Measurements from ENCODE around the gene LMF1.
A peak's percentile ranks its signal among the peaks of the same experiment; 100 is the strongest.
"Not testable (repeated sequence)": the region's sequence is repeated elsewhere in the genome, so short reads cannot be mapped to it uniquely, and the experiment has no call there.

Gene LMF1

DNA sequence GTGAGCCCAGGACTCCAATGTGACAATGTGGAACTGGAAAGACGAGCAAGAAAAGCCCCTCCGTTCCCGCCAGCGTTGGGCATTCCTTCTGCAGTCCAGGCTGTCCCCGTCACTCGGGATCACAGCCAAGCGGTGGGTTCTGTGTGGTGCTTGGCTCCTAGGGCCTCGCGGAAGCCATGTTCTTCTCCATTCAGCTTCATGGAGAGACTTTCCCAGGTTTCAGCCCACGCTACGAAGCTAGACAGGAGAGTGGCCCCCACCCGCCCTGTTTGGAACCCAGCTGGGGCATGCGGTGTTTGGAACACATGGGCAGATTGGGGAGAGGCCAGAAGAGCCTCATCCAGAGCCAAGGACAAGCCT, 5.8 kb downstream of the LMF1 start:
- Histone ChIP-seq H3K36me3 (ENCODE audit: control insufficient read depth, insufficient read depth, low read length) (peaks cover 5% of the 10 kb centered on the region), H3K9me3 (ENCODE audit: control insufficient read depth, low read length) (no peaks in the 10 kb centered on the region), H3K27ac (ENCODE audit: insufficient read depth, low read length, poor library complexity, severe bottlenecking) (peak overlapping the region; percentile 61), H3K27me3 (replicated peaks; ENCODE audit: control insufficient read depth, insufficient read depth, low read length, poor library complexity, severe bottlenecking) (no peaks in the 10 kb centered on the region), H3K4me3 (ENCODE audit: insufficient read depth, low read depth, low read length, poor library complexity, severe bottlenecking) (no peak overlapping the region), H3K4me1 (ENCODE audit: control insufficient read depth, insufficient read depth, low read length, poor library complexity, severe bottlenecking) (peaks cover 21% of the 10 kb centered on the region)
- DNase-seq: no peak

DNA sequence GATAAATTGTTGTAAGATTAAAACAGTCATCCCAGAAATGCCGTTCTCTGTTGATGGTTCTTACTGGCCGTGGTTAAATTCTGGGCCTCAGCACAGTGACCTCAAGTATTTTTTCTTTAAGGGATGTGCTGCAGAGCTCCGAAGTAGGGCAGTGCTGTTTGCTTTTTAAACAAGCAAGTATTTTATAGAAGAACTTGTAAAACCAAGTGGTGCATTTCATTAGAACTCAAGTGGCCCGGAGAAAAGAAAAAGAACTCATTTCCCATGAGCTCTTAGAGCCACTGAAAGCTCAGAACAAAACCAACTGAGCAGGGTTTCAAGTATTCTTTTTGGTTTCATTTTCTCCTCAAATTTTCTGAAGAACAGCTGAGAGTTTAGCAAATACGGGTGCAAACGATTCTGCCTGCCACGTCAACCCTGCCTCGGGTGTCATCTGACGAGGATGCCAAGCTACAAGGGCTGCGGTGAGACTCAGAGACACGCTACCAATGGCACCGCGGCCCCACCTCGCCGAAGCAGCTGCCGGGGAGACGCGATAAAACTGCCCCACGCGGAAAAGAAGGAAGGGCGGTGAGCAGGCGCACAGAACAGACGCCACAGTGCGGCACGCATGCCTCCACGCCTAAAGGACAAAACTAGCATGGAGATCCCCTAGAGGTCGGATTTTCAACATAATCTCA, 6.3 kb downstream of the LMF1 start:
- no peaks in the 10 kb centered on the region for H3K9me3 ChIP-seq (ENCODE audit: control insufficient read depth, low read length)
- peaks cover 5% of the 10 kb centered on the region for H3K36me3 ChIP-seq (ENCODE audit: control insufficient read depth, insufficient read depth, low read length)
- peak; percentile 58 to 67 (median 64) for DNase-seq
- peak overlapping the region; percentile 61 for H3K27ac ChIP-seq (ENCODE audit: insufficient read depth, low read length, poor library complexity, severe bottlenecking)
- H3K4me1 ChIP-seq (ENCODE audit: control insufficient read depth, insufficient read depth, low read length, poor library complexity, severe bottlenecking): peaks cover 16% of the 10 kb centered on the region
- H3K4me3 ChIP-seq (ENCODE audit: insufficient read depth, low read depth, low read length, poor library complexity, severe bottlenecking): peak overlapping the region; percentile 6
- no peaks in the 10 kb centered on the region for H3K27me3 ChIP-seq (replicated peaks; ENCODE audit: control insufficient read depth, insufficient read depth, low read length, poor library complexity, severe bottlenecking)

DNA sequence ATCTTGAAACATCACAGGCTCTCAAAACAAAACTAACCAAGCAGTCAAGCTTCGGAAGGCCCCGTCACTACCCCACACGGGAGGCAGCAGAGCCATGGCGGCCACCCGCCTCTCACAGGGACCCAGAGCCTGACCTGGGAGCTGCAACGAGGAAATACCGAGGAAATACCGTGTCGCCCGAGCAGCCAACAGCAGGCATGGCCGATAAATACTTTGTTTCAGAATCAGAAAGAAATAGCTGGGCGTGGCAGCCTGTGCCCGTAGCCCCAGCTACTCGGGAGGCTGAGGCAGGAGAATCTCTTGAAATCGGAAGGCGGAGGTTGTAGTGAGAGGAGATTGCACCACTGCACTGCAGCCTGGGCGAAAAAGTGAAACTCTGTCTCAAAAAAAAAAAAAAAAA, 6.9 kb downstream of the LMF1 start:
- no peaks in the 10 kb centered on the region for H3K27me3 ChIP-seq (replicated peaks; ENCODE audit: control insufficient read depth, insufficient read depth, low read length, poor library complexity, severe bottlenecking)
- H3K4me3 ChIP-seq (ENCODE audit: insufficient read depth, low read depth, low read length, poor library complexity, severe bottlenecking): peak overlapping the region; percentile 6
- peaks cover 5% of the 10 kb centered on the region for H3K36me3 ChIP-seq (ENCODE audit: control insufficient read depth, insufficient read depth, low read length)
- no peak for DNase-seq
- no peaks in the 10 kb centered on the region for H3K9me3 ChIP-seq (ENCODE audit: control insufficient read depth, low read length)
- H3K27ac ChIP-seq (ENCODE audit: insufficient read depth, low read length, poor library complexity, severe bottlenecking): peak overlapping the region; percentile 42
- H3K4me1 ChIP-seq (ENCODE audit: control insufficient read depth, insufficient read depth, low read length, poor library complexity, severe bottlenecking): peaks cover 13% of the 10 kb centered on the region

DNA sequence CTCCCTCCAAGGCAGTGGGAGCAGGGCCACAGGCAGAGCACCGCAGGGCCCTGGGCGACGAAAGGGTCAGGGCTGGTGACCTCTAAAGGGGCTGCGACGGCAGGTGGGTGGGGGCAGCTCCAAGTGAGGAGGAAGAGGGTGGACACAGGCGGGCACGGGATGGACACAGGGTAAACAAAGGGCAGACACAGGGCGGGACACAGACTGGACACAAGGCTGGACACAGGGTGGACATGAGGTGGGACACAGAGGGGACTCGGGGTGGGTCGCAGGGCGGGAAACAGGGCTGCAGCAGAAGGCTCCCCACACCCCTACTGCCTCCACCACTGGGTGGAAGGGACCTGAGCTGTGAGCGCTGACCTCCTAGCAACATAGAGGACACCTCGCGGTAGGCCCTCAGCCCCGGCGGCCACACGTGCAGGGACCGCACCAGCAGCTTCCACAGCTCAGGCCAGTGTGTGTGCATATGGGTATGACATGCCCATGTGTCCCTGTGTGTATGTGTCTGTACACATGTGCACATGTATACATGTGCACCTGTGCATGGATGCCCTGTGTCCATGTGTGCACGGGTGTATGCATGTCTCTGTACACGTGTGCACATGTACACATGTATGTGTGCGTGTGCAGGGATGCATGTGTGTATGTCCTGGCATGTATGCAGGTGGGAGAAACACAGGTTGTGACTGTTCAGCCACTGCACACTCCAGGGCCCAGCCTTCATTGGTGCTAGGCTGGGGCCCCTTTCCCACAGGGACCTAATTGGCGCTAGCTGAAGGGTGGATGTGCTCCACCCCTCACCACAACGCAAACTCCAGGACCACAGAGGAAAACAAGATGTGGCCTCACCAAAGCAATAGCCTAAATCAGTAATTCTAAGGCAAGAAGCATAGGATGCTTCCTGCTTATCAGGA, 7.6 kb downstream of the LMF1 start:
- Histone ChIP-seq H3K4me1 (ENCODE audit: control insufficient read depth, insufficient read depth, low read length, poor library complexity, severe bottlenecking) (peaks cover 13% of the 10 kb centered on the region), H3K27ac (ENCODE audit: insufficient read depth, low read length, poor library complexity, severe bottlenecking) (peak overlapping the region; percentile 42), H3K27me3 (replicated peaks; ENCODE audit: control insufficient read depth, insufficient read depth, low read length, poor library complexity, severe bottlenecking) (no peaks in the 10 kb centered on the region)

GRCh38 chr16:962366-962765, 8.4 kb downstream of the LMF1 start:
- H3K36me3 ChIP-seq (ENCODE audit: control insufficient read depth, insufficient read depth, low read length): peaks cover 5% of the 10 kb centered on the region
- no peaks in the 10 kb centered on the region for H3K9me3 ChIP-seq (ENCODE audit: control insufficient read depth, low read length)

More for the DNA sequence above, 7.6 kb downstream of the LMF1 start:
- DNase-seq: no peak
- H3K36me3 ChIP-seq (ENCODE audit: control insufficient read depth, insufficient read depth, low read length): peaks cover 5% of the 10 kb centered on the region
- no peak overlapping the region for H3K4me3 ChIP-seq (ENCODE audit: insufficient read depth, low read depth, low read length, poor library complexity, severe bottlenecking)
- H3K9me3 ChIP-seq (ENCODE audit: control insufficient read depth, low read length): no peaks in the 10 kb centered on the region

DNA sequence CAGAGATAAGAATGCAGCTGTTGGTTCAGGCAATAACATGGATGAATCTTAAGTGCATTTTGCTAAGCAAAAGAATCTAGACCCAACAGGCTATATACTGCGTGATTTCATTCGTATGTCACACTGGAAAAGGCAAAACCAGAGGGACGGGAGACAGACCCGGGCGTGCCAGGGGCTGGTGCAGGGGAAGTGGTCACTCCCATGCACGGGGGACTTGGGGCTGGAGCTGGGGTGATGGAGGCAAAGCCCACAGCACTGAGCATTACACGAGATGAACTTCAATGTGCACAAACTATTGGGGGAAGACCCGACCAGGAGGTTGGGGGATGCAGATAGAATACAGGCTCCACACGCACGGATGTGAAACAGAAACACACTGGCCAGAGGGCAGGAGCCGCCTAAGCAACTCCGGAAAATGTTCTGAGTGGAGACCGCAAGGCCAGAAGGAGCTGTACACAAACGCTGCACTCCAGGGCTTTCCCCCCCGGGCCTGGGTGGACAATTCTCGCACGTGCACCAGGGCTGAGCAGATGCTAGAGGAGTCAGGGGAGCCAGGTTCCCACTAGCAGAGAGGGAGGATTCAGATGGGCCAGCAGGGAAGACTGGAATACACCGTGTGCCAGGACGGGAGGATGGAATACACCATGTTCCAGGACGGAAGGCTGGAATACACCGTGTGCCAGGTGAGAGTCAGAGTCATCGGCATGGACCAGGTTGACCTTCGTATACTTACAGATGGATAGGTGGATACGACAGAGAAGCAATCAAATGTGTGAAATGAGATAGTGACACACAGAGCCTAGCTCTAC, 11.3 kb downstream of the LMF1 start:
- Histone ChIP-seq H3K9me3 (ENCODE audit: control insufficient read depth, low read length) (no peaks in the 10 kb centered on the region), H3K36me3 (ENCODE audit: control insufficient read depth, insufficient read depth, low read length) (peaks cover under 1% of the 10 kb centered on the region), H3K4me1 (ENCODE audit: control insufficient read depth, insufficient read depth, low read length, poor library complexity, severe bottlenecking) (peaks cover 6% of the 10 kb centered on the region), H3K27ac (ENCODE audit: insufficient read depth, low read length, poor library complexity, severe bottlenecking) (no peak overlapping the region), H3K27me3 (replicated peaks; ENCODE audit: control insufficient read depth, insufficient read depth, low read length, poor library complexity, severe bottlenecking) (no peaks in the 10 kb centered on the region), H3K4me3 (ENCODE audit: insufficient read depth, low read depth, low read length, poor library complexity, severe bottlenecking) (no peak overlapping the region)
- no peak for DNase-seq

More at GRCh38 chr16:962366-962765, 8.4 kb downstream of the LMF1 start:
- Histone ChIP-seq H3K4me3 (ENCODE audit: insufficient read depth, low read depth, low read length, poor library complexity, severe bottlenecking) (no peak overlapping the region), H3K27ac (ENCODE audit: insufficient read depth, low read length, poor library complexity, severe bottlenecking) (no peak overlapping the region), H3K4me1 (ENCODE audit: control insufficient read depth, insufficient read depth, low read length, poor library complexity, severe bottlenecking) (peaks cover 13% of the 10 kb centered on the region), H3K27me3 (replicated peaks; ENCODE audit: control insufficient read depth, insufficient read depth, low read length, poor library complexity, severe bottlenecking) (no peaks in the 10 kb centered on the region)
- no peak for DNase-seq

DNA sequence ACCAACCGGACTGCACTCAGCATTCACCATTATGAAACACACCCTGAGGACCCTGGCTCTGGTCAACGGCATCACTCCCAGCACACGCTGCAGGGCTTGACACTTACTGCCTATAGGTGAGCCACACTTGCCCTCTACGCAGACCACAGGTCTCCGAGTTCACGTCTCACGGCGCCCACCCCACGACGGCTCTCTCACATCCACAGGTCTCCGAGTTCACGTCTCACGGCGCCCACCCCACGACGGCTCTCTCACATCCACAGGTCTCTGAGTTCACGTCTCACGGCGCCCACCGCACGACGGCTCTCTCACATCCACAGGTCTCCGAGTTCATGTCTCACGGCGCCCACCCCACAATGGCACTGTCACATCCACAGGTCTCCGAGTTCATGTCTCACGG, 15.0 kb downstream of the LMF1 start:
- H3K4me1 ChIP-seq (ENCODE audit: control insufficient read depth, insufficient read depth, low read length, poor library complexity, severe bottlenecking); H3K9me3 ChIP-seq (ENCODE audit: control insufficient read depth, low read length); H3K4me3 ChIP-seq (ENCODE audit: insufficient read depth, low read depth, low read length, poor library complexity, severe bottlenecking); H3K27ac ChIP-seq (ENCODE audit: insufficient read depth, low read length, poor library complexity, severe bottlenecking); DNase-seq; H3K27me3 ChIP-seq (replicated peaks; ENCODE audit: control insufficient read depth, insufficient read depth, low read length, poor library complexity, severe bottlenecking): not testable (repeated sequence)
- H3K36me3 ChIP-seq (ENCODE audit: control insufficient read depth, insufficient read depth, low read length): peaks cover 22% of the 10 kb centered on the region

DNA sequence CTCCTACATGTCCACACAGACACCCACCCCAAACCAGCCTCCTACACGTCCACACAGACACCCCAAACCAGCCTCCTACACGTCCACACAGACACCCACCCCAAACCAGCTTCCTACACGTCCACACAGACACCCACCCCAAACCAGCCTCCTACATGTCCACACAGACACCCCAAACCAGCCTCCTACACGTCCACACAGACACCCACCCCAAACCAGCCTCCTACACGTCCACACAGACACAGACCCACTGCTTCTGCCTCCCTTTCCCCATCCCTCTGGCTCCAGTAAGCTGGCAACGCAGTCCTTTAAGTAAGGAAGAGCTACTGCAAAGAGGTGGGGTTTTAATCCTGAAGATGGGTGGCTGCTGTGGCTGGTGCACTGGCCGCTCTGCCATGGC, 17.0 kb downstream of the LMF1 start:
- not testable (repeated sequence) for H3K27me3 ChIP-seq (replicated peaks; ENCODE audit: control insufficient read depth, insufficient read depth, low read length, poor library complexity, severe bottlenecking); H3K27ac ChIP-seq (ENCODE audit: insufficient read depth, low read length, poor library complexity, severe bottlenecking); DNase-seq

GRCh38 chr16:952321-952720, 18.5 kb downstream of the LMF1 start:
- H3K36me3 ChIP-seq (ENCODE audit: control insufficient read depth, insufficient read depth, low read length): peaks cover 23% of the 10 kb centered on the region

More for the DNA sequence above, 17.0 kb downstream of the LMF1 start:
- not testable (repeated sequence) for H3K9me3 ChIP-seq (ENCODE audit: control insufficient read depth, low read length); H3K4me3 ChIP-seq (ENCODE audit: insufficient read depth, low read depth, low read length, poor library complexity, severe bottlenecking); H3K4me1 ChIP-seq (ENCODE audit: control insufficient read depth, insufficient read depth, low read length, poor library complexity, severe bottlenecking)
- peaks cover 22% of the 10 kb centered on the region for H3K36me3 ChIP-seq (ENCODE audit: control insufficient read depth, insufficient read depth, low read length)

More at GRCh38 chr16:952321-952720, 18.5 kb downstream of the LMF1 start:
- H3K9me3 ChIP-seq (ENCODE audit: control insufficient read depth, low read length): no peaks in the 10 kb centered on the region
- no peaks in the 10 kb centered on the region for H3K27me3 ChIP-seq (replicated peaks; ENCODE audit: control insufficient read depth, insufficient read depth, low read length, poor library complexity, severe bottlenecking)
- H3K4me1 ChIP-seq (ENCODE audit: control insufficient read depth, insufficient read depth, low read length, poor library complexity, severe bottlenecking): no peaks in the 10 kb centered on the region
- H3K27ac ChIP-seq (ENCODE audit: insufficient read depth, low read length, poor library complexity, severe bottlenecking): no peak overlapping the region
- H3K4me3 ChIP-seq (ENCODE audit: insufficient read depth, low read depth, low read length, poor library complexity, severe bottlenecking): no peak overlapping the region
- DNase-seq: no peak
